ENCODE data around the gene RFX3.

DNA sequence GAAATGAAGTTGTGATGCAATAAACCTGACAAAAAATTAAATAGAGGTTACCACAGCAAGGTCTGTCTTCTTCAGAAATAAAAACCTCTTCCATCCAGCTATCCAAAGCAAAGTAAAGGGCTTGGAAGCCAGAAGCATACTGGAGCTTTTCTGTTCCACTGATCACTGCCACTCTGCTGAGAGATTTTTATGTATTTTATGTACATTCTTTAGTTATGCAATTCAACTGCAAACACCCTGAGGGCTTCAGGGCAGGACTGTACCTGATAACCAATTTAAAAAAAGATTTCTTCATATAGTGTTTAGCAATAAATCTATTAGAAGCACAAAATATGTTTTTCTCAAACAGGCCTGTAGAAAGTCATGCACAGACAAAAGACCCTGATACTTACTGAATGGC, 355.0 kb downstream of the RFX3 start:
- TF ChIP-seq, protein P1, sequence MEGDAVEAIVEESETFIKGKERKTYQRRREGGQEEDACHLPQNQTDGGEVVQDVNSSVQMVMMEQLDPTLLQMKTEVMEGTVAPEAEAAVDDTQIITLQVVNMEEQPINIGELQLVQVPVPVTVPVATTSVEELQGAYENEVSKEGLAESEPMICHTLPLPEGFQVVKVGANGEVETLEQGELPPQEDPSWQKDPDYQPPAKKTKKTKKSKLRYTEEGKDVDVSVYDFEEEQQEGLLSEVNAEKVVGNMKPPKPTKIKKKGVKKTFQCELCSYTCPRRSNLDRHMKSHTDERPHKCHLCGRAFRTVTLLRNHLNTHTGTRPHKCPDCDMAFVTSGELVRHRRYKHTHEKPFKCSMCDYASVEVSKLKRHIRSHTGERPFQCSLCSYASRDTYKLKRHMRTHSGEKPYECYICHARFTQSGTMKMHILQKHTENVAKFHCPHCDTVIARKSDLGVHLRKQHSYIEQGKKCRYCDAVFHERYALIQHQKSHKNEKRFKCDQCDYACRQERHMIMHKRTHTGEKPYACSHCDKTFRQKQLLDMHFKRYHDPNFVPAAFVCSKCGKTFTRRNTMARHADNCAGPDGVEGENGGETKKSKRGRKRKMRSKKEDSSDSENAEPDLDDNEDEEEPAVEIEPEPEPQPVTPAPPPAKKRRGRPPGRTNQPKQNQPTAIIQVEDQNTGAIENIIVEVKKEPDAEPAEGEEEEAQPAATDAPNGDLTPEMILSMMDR (IDR thresholded peaks at IDR 0.05), result no peak
- TF ChIP-seq POLR2A (IDR thresholded peaks at IDR 0.05), result no peak

Measured in body of pancreas (tissue), 4 donors.